H1 (cell line): ENCODE data around the gene SCN8A. TPM values are rescaled to one million over a fixed set of nuclear protein-coding genes. Genes with fewer than 3 reads are reported as not detected.

Experiments
- CTCF ChIA-PET: fragments of 300-600 bp; sonication (Branson Sonifier 250); formaldehyde crosslinking; loops from one replicate; lab custom pipeline; 2021; ENCODE audit not compliant: partially characterized antibody; lab: Charles Lee
- POLR2A ChIA-PET: fragments of 300-600 bp; sonication (Branson Sonifier 250); formaldehyde crosslinking; loops from one replicate; lab custom pipeline; 2021; ENCODE audit warnings: inconsistent platforms; ENCODE audit not compliant: partially characterized antibody; lab: Charles Lee
- DNase-seq, 2 experiments: peaks; one replicate each; pipeline versions ENCODE4 v3.0.0 to v3.0.0-alpha.2; 2010 to 2022; ENCODE audit warnings: low spot score in 2 of 2, low read depth in 1 of 2, mixed read lengths in 1 of 2
- FAIRE-seq: peaks from 2 replicates; lab custom pipeline; 2011; peaks lifted over from hg19 to GRCh38; lab: Jason Lieb, UNC
- H2AFZ ChIP-seq: 2 replicates; pipeline ENCODE4 v1.8.1; 2012; ENCODE audit warnings: low read length, inconsistent platforms
- H2AK5ac ChIP-seq: 2 replicates; pipeline ENCODE4 v1.6.1; 2013; ENCODE audit warnings: low read depth, low read length
- H2BK120ac ChIP-seq: replicated peaks from 2 replicates; pipeline ENCODE3; 2013; ENCODE audit warnings: low read depth, low read length, inconsistent platforms
- H2BK12ac ChIP-seq: 2 replicates; pipeline ENCODE4 v1.6.1; 2013; ENCODE audit warnings: low read depth, low read length
- H2BK15ac ChIP-seq: 2 replicates; pipeline ENCODE4 v1.6.1; 2013; ENCODE audit warnings: low read length
- H2BK20ac ChIP-seq: 2 replicates; pipeline ENCODE4 v1.6.1; 2013; ENCODE audit warnings: low read length
- H2BK5ac ChIP-seq: 2 replicates; pipeline ENCODE4 v1.6.1; 2013; ENCODE audit warnings: low read depth, low read length
- H3K14ac ChIP-seq: 2 replicates; pipeline ENCODE4 v1.6.1; 2013; ENCODE audit warnings: inconsistent platforms; ENCODE audit not compliant: insufficient read length
- H3K18ac ChIP-seq: 2 replicates; pipeline ENCODE4 v1.6.1; 2013; ENCODE audit warnings: low read length; ENCODE audit errors: extremely low read depth
- H3K23ac ChIP-seq: 2 replicates; pipeline ENCODE4 v1.6.1; 2013; ENCODE audit warnings: inconsistent platforms; ENCODE audit not compliant: insufficient read length
- H3K23me2 ChIP-seq: 2 replicates; pipeline ENCODE4 v1.6.1; 2013; ENCODE audit warnings: low read depth, low read length
- H3K27ac ChIP-seq: 2 replicates; pipeline ENCODE4 v1.6.1; 2011; ENCODE audit warnings: low read depth, low read length, inconsistent platforms
- H3K27me3 ChIP-seq, 4 experiments: replicated peaks in 1 of 4; 1 replicate in 1 of 4; 2 replicates in 3 of 4; pipeline versions ENCODE4 v1.6.1 to v1.8.1; 2011 to 2013; ENCODE audit warnings: low read length in 3 of 4, mild to moderate bottlenecking in 3 of 4, inconsistent platforms in 2 of 4, mixed read lengths in 2 of 4, moderate library complexity in 1 of 4; ENCODE audit not compliant: control insufficient read depth in 3 of 4, insufficient read depth in 3 of 4; ENCODE audit errors: extremely low read depth in 1 of 4
- H3K36me3 ChIP-seq, 4 experiments: 2 replicates each; pipeline versions ENCODE4 v1.6.1 to v1.8.1; 2011 to 2013; ENCODE audit warnings: mild to moderate bottlenecking in 4 of 4, low read length in 3 of 4, moderate library complexity in 2 of 4, control low read depth in 1 of 4, inconsistent platforms in 1 of 4; ENCODE audit not compliant: insufficient read depth in 4 of 4, control insufficient read depth in 2 of 4
- H3K4ac ChIP-seq: replicated peaks from 2 replicates; pipeline ENCODE3; 2013; ENCODE audit warnings: low read length, low read depth, mixed read lengths, inconsistent platforms; ENCODE audit not compliant: insufficient read length
- H3K4me1 ChIP-seq, 4 experiments: replicated peaks in 1 of 4; 1 replicate in 1 of 4; 2 replicates in 3 of 4; pipeline versions ENCODE4 v1.6.1 to v1.8.1; 2011 to 2013; ENCODE audit warnings: low read length in 3 of 4, inconsistent platforms in 2 of 4, mixed read lengths in 1 of 4; ENCODE audit not compliant: insufficient read depth in 4 of 4, control insufficient read depth in 3 of 4
- H3K4me2 ChIP-seq, 2 experiments: 2 replicates each; pipeline versions ENCODE4 v1.6.1 to v1.8.1; 2011 to 2013; ENCODE audit warnings: low read depth in 2 of 2, low read length in 2 of 2, control low read depth in 1 of 2, inconsistent platforms in 1 of 2, mild to moderate bottlenecking in 1 of 2; ENCODE audit not compliant: insufficient read depth in 1 of 2
- H3K4me3 ChIP-seq, 4 experiments: fragments of 200-600, 300-600 bp in 1 of 4; sonication (generic), shearing (Covaris generic), sonication (Bioruptor Twin) in 1 of 4; 2 replicates each; pipeline versions ENCODE4 v1.5.1 to v1.8.1; 2011 to 2016; ENCODE audit warnings: low read length in 4 of 4, low read depth in 3 of 4, control low read depth in 2 of 4, inconsistent platforms in 2 of 4, mild to moderate bottlenecking in 2 of 4, mixed read lengths in 1 of 4, moderate library complexity in 1 of 4; ENCODE audit not compliant: insufficient read depth in 2 of 4; ENCODE audit errors: extremely low read depth in 1 of 4
- H3K56ac ChIP-seq: replicated peaks from 2 replicates; pipeline ENCODE3; 2013; ENCODE audit warnings: low read depth, mild to moderate bottlenecking, mixed read lengths, low read length, inconsistent platforms; ENCODE audit not compliant: insufficient read length
- H3K79me1 ChIP-seq: 2 replicates; pipeline ENCODE4 v1.6.1; 2013; ENCODE audit warnings: low read depth, low read length, control low read depth
- H3K79me2 ChIP-seq, 2 experiments: 2 replicates each; pipeline versions ENCODE4 v1.6.1 to v1.8.1; 2012 to 2013; ENCODE audit warnings: low read length in 2 of 2, mild to moderate bottlenecking in 2 of 2, inconsistent platforms in 1 of 2; ENCODE audit not compliant: insufficient read depth in 2 of 2, control insufficient read depth in 1 of 2
- H3K9ac ChIP-seq, 4 experiments: replicated peaks in 1 of 4; 1 replicate in 1 of 4; 2 replicates in 3 of 4; pipeline versions ENCODE4 v1.6.1 to v1.8.1; 2011 to 2013; ENCODE audit warnings: low read depth in 3 of 4, low read length in 3 of 4, control low read depth in 2 of 4, mild to moderate bottlenecking in 2 of 4, moderate library complexity in 2 of 4, inconsistent platforms in 1 of 4; ENCODE audit errors: extremely low read depth in 1 of 4
- H3K9me3 ChIP-seq, 2 experiments: 2 replicates each; pipeline versions ENCODE4 v1.6.1 to v1.8.1; 2012 to 2013; ENCODE audit warnings: mild to moderate bottlenecking in 2 of 2, moderate library complexity in 2 of 2, control low read depth in 1 of 2, inconsistent platforms in 1 of 2, low read depth in 1 of 2, low read length in 1 of 2, mixed read lengths in 1 of 2; ENCODE audit not compliant: insufficient read depth in 2 of 2
- H4K20me1 ChIP-seq, 2 experiments: replicated peaks in 1 of 2; 2 replicates each; pipeline versions ENCODE3 to v1.8.1; 2011 to 2013; ENCODE audit warnings: inconsistent platforms in 2 of 2, low read length in 2 of 2, mild to moderate bottlenecking in 1 of 2; ENCODE audit not compliant: insufficient read depth in 2 of 2, control insufficient read depth in 1 of 2
- H4K5ac ChIP-seq: 2 replicates; pipeline ENCODE4 v1.6.1; 2013; ENCODE audit warnings: low read length, low read depth, mixed read lengths, inconsistent platforms; ENCODE audit not compliant: insufficient read length
- H4K8ac ChIP-seq: 2 replicates; pipeline ENCODE4 v1.8.0; 2013; ENCODE audit warnings: mild to moderate bottlenecking, moderate library complexity, low read length, inconsistent platforms; ENCODE audit not compliant: insufficient read depth; ENCODE audit errors: extremely low read depth
- H4K91ac ChIP-seq: replicated peaks from 2 replicates; pipeline ENCODE3; 2013; ENCODE audit warnings: low read length, mixed read lengths, inconsistent platforms; ENCODE audit not compliant: insufficient read length
- ASH2L ChIP-seq: fragments of 200-600, 300-600 bp; sonication (generic); IDR thresholded peaks from one replicate; pipeline ENCODE4 v1.7.1; 2017; ENCODE audit warnings: low read length
- CBX8 ChIP-seq: fragments of 300-800, 300-1000 bp; sonication (generic); IDR thresholded peaks from 2 replicates; pipeline ENCODE4 v1.7.1; 2016; ENCODE audit warnings: low read depth, low read length, borderline replicate concordance
- CTCF ChIP-seq, 3 experiments: IDR thresholded peaks; 1 replicate in 2 of 3; 2 replicates in 1 of 3; pipeline versions ENCODE4 v1.5.1 to v1.6.1; 2011; ENCODE audit warnings: low read length in 3 of 3, mild to moderate bottlenecking in 3 of 3, inconsistent platforms in 2 of 3, low read depth in 1 of 3, moderate library complexity in 1 of 3; ENCODE audit not compliant: insufficient read depth in 1 of 3; ENCODE audit errors: control extremely low read depth in 1 of 3
- SIX5 ChIP-seq: IDR thresholded peaks from 2 replicates; pipeline ENCODE4 v1.6.1; 2011; ENCODE audit warnings: mild to moderate bottlenecking, low read depth, low read length
- SP4 ChIP-seq: IDR thresholded peaks from 2 replicates; pipeline ENCODE4 v1.6.1; 2012; ENCODE audit warnings: low read length, inconsistent platforms
- SUZ12 ChIP-seq: fragments of 200-600 bp; sonication (generic); IDR thresholded peaks from 2 replicates; pipeline ENCODE4 v1.6.1; 2012; ENCODE audit warnings: mild to moderate bottlenecking, inconsistent platforms, low read length, moderate library complexity, mixed read lengths
- WGBS, 2 experiments: shearing (Covaris generic) in 1 of 2; methylation state at CpG; one replicate each; pipeline versions ENCODE4 v1.1.6 to v1.1.7; 2013 to 2015; ENCODE audit warnings: low lambda C conversion rate in 2 of 2, mixed read lengths in 2 of 2, inconsistent platforms in 1 of 2, low coverage in 1 of 2, missing lambda C conversion rate in 1 of 2; ENCODE audit not compliant: insufficient replicate concordance in 2 of 2, insufficient coverage in 1 of 2, insufficient read length in 1 of 2; ENCODE audit errors: extremely low coverage in 1 of 2, missing lambda C conversion rate in 1 of 2; 5-methylcytosine and 5-hydroxymethylcytosine counted together
- polyA plus RNA-seq, 7 experiments: library from polyadenylated mRNA; depleted of rRNA in 3 of 7; stranded (reverse) in 5 of 7; unstranded in 2 of 7; fragments of >200 nt in 5 of 7; fragments of 200-250 nt in 2 of 7; gene quantifications; 1 replicate in 5 of 7; 2 replicates in 1 of 7; 4 replicates in 1 of 7; pipeline versions ENCODE4 v1.2.1 to v1.2.3, GENCODE V29; 2011 to 2013; ENCODE audit warnings: missing spikeins in 2 of 7, mixed read lengths in 2 of 7
- total RNA-seq: library from RNA; stranded (reverse); fragmentation: NEBNext Ultra II Directional; extraction: Animal tissue kit (Norgen Biotek cat#: 25700); gene quantifications from 2 replicates; pipeline ENCODE4 v1.2.1, GENCODE V29; 2021

The SCN8A gene
- total and polyA plus RNA-seq, 2 of the 8 experiments (the other 6 are each of a cell fraction or from before 2014, with no cell fraction given): 6.3 to 10.7 TPM

- H3K9ac ChIP-seq: no peak overlapping the region; a peak in 1 of 7 replicates
- H4K5ac ChIP-seq: no peak overlapping the region
- TF ChIP-seq SP4: no peak
- no peak for TF ChIP-seq SIX5
- no peak for TF ChIP-seq CTCF (IDR thresholded peaks at IDR 0.05; ENCODE audit: control extremely low read depth in 1 of 3, insufficient read depth in 1 of 3, low read depth in 1 of 3, low read length in 3 of 3)
- TF ChIP-seq ASH2L: no peak
- TF ChIP-seq CBX8: no peak
- no peak for TF ChIP-seq SUZ12
- TF ChIP-seq, all 59 proteins: peak for 0
- Histone ChIP-seq H2BK12ac (no peak overlapping the region), H4K8ac (no peak overlapping the region; the same call in 1 of the 2 replicates), H2BK120ac (no peak overlapping the region), H3K18ac (no peak overlapping the region), H3K27me3 (peaks cover 0 to 1% (median 0%) of the 10 kb centered on the region in 4 experiments; a peak in 1 of 7 replicates), H4K91ac (no peak overlapping the region), H3K36me3 (peaks cover 0 to 7% (median 1%) of the 10 kb centered on the region in 4 experiments; a peak in 3 of 8 replicates), H3K4me2 (no peak overlapping the region), H4K20me1 (peaks cover 0 to 2% of the 10 kb centered on the region in 2 experiments), H3K27ac (no peak overlapping the region), H3K23ac (no peak overlapping the region), H3K4me1 (peaks cover 0 to 10% (median 6%) of the 10 kb centered on the region in 4 experiments; a peak in 4 of 7 replicates), H3K14ac (no peak overlapping the region), H3K4ac (no peak overlapping the region), H3K9me3 (no peaks in the 10 kb centered on the region), H3K4me3 (no peak overlapping the region), H3K56ac (no peak overlapping the region), H2BK15ac (no peak overlapping the region), H3K79me2 (0 out of 4 replicates have a peak, but pooled peaks cover 0 to 12% of the 10 kb centered on the region in 2 experiments), H3K23me2 (no peaks in the 10 kb centered on the region), H2AFZ (no peak overlapping the region), H3K79me1 (no peaks in the 10 kb centered on the region; the same call in 1 of the 2 replicates), H2AK5ac (no peak overlapping the region), H2BK5ac (no peak overlapping the region), H2BK20ac (no peak overlapping the region)
- CTCF ChIA-PET: interaction anchor here (1.2 kb wide), 1 partner anchor 23 kb away, joined by 3 read pairs; no protein-coding TSS in a partner anchor
- 87% methylated on average over 11 of the region's 11 CpGs; no CpG with 5 or more reads in 1 of the 2 experiments for WGBS, 2 experiments
- POLR2A ChIA-PET: no interaction called here
- FAIRE-seq (no peak), DNase-seq (no peak)
Observed at GRCh38 chr12:51662728-51663154, 71.7 kb downstream of the SCN8A start.
